Natural killer cell (primary cell): ENCODE measurements around the gene MSI2. TPM values are rescaled to one million over a fixed set of nuclear protein-coding genes. Genes with fewer than 3 reads are reported as not detected.

Experiments
- ATAC-seq, 3 donors: fragments of 150-1000 bp in 2 of 3; fragments of 200-7000 bp in 1 of 3; cut with Tn5 transposase; 1 replicate in 1 of 3; 2 replicates in 2 of 3; pipeline ENCODE4 v1.10.0; 2021; ENCODE audit warnings: mild to moderate bottlenecking in 2 of 3, moderate library complexity in 2 of 3
- DNase-seq, 2 donors: peaks; one replicate each; pipeline versions ENCODE4 v3.0.0 to v3.0.0-alpha.2; 2013 to 2021; ENCODE audit warnings: mixed read lengths in 1 of 2
- H3K27ac ChIP-seq: one replicate; pipeline ENCODE4 v1.5.1; 2013; ENCODE audit warnings: mild to moderate bottlenecking, low read length
- H3K27me3 ChIP-seq: one replicate; pipeline ENCODE4 v1.6.1; 2013; ENCODE audit warnings: low read length; ENCODE audit not compliant: control insufficient read depth, insufficient read depth
- H3K36me3 ChIP-seq: one replicate; pipeline ENCODE4 v1.6.1; 2013; ENCODE audit warnings: low read length; ENCODE audit not compliant: control insufficient read depth, insufficient read depth
- H3K4me1 ChIP-seq: one replicate; pipeline ENCODE4 v1.6.1; 2013; ENCODE audit warnings: low read length; ENCODE audit not compliant: control insufficient read depth, insufficient read depth
- H3K4me3 ChIP-seq: one replicate; pipeline ENCODE4 v1.5.1; 2013; ENCODE audit warnings: low read length
- H3K9me3 ChIP-seq: one replicate; pipeline ENCODE4 v1.6.1; 2013; ENCODE audit warnings: low read length; ENCODE audit not compliant: control insufficient read depth, insufficient read depth
- H3K27ac Mint-ChIP-seq, 2 donors: one replicate each; pipeline ENCODE4 v1.8.0; 2022; ENCODE audit warnings: mild to moderate bottlenecking in 2 of 2, mixed read lengths in 2 of 2, moderate library complexity in 1 of 2
- H3K27me3 Mint-ChIP-seq, 2 donors: one replicate each; pipeline ENCODE4 v1.8.0; 2022; ENCODE audit warnings: low read depth in 2 of 2, mixed read lengths in 2 of 2
- H3K36me3 Mint-ChIP-seq: one replicate; pipeline ENCODE4 v1.8.0; 2022; ENCODE audit warnings: mixed read lengths
- H3K4me1 Mint-ChIP-seq, 2 donors: one replicate each; pipeline ENCODE4 v1.8.0; 2022; ENCODE audit warnings: mixed read lengths in 2 of 2
- H3K4me3 Mint-ChIP-seq: one replicate; pipeline ENCODE4 v1.8.0; 2022; ENCODE audit warnings: mild to moderate bottlenecking, moderate library complexity, mixed read lengths
- H3K9me3 Mint-ChIP-seq, 2 donors: one replicate each; pipeline ENCODE4 v1.8.0; 2022; ENCODE audit warnings: mixed read lengths in 2 of 2
- CTCF ChIP-seq: fragments of 200-600 bp; IDR thresholded peaks from one replicate; pipeline ENCODE4 v1.8.0; 2022; ENCODE audit warnings: antibody characterized with exemption
- WGBS: methylation state at CpG from one replicate; pipeline ENCODE4 v1.1.7; 2013; ENCODE audit warnings: missing lambda C conversion rate; ENCODE audit not compliant: insufficient coverage; 5-methylcytosine and 5-hydroxymethylcytosine counted together
- intact Hi-C: fragments of 100-400 bp; cut with micrococcal nuclease; formaldehyde crosslinking; loops from one replicate; pipeline ENCODE4 v1.14.2; 2022
- total RNA-seq, 4 donors: library from RNA; stranded (reverse); fragments of 120-200 nt in 1 of 4; gene quantifications; one replicate each; pipeline versions ENCODE4 v1.2.3 to v1.2.4, GENCODE V29; 2013 to 2022

Gene MSI2
- total RNA-seq, 3 donors from 2014 or later (not counting 1 experiment from before 2014, with no cell fraction given), result 95.5 to 145 (median 96.8) TPM

DNA sequence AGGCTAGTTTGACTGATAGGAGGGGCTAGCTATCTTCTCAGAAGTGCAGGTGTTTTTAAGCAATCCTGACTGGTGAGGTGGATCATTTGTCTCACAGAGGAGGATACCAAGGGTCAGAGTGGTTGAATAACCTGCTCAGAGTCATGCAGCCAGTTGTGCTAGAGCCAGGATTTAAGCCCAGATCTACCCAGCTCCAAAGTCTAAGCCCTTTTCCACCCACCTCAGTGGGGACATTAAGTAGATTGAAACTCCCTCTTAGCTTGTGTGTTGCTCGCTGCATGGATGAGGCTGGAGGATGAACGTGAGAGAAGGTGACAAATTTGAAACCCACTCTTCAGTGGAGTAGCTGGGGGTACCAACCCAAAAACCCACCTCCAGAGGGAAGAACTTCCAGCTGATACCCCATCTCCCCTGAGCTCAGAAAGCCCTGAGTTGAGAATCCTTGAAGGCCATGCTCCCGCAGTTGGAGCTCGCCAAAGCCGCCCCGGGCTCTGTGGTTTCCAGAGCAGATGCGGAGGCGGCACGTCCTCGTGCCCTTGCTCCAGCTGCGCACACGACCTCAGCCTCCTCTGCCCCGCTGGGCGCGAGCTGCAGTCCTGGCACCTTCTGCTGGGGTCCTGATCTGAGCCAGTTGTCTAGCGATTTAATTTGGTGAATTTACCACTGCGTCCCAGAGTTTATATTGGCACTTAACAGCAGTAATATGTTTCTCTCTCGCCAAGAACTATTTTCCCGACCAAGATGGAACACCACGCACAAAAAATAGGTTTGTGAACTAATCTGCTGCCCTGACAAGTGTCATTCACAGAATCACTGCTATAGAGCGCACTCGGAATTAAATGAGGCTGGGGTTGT lies 329.2 kb downstream of the MSI2 start:
- no peaks in the 10 kb centered on the region for H3K36me3 ChIP-seq
- no peaks in the 10 kb centered on the region for H3K27me3 ChIP-seq
- H3K9me3 Mint-ChIP-seq, result no peaks in the 10 kb centered on the region
- no peak for TF ChIP-seq CTCF
- ATAC-seq, result no peak
- H3K9me3 ChIP-seq, result no peaks in the 10 kb centered on the region
- no peak overlapping the region for H3K4me3 ChIP-seq
- WGBS, result 90% methylated on average over 22 of the region's 22 CpGs
- H3K27ac Mint-ChIP-seq, result no peak overlapping the region
- no peaks in the 10 kb centered on the region for H3K36me3 Mint-ChIP-seq
- H3K27ac ChIP-seq, result no peak overlapping the region
- H3K27me3 Mint-ChIP-seq, result no peaks in the 10 kb centered on the region
- no peak overlapping the region for H3K4me3 Mint-ChIP-seq
- H3K4me1 ChIP-seq, result no peaks in the 10 kb centered on the region
- no peaks in the 10 kb centered on the region for H3K4me1 Mint-ChIP-seq
- DNase-seq, result no peak
- intact Hi-C loops, result no loop called here

DNA sequence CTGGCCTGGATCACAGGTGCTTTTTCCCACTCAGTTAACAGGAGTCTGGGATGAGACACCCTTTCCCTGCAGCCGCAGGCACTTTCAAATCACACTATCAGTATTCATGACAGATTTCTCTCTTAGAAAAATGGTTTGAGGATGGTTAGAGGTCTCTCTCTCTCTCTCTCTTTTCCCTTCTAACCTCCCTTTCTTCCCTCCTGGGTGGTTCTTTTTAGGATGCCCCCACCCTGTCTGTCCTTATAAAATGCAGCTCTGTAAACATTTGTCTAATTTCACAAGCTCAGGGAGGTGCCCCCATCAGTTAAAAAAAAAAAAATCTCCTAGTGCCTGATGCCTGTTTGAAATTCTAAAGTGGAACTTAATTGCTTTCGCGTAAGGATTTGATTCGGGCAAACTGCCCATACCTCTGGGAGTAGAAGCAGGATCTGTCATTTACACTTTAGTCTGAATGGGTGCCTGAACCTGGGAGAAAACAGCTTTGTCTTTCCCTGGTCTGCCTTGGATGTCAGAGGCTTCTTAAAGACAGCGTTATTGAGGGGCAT lies 329.9 kb downstream of the MSI2 start:
- no peaks in the 10 kb centered on the region for H3K36me3 ChIP-seq
- TF ChIP-seq CTCF, result no peak
- H3K27ac ChIP-seq, result no peak overlapping the region
- H3K4me3 ChIP-seq, result no peak overlapping the region
- H3K36me3 Mint-ChIP-seq, result no peaks in the 10 kb centered on the region
- intact Hi-C loops, result no loop called here
- no peaks in the 10 kb centered on the region for H3K27me3 ChIP-seq
- no peak overlapping the region for H3K4me3 Mint-ChIP-seq
- no peak overlapping the region for H3K27ac Mint-ChIP-seq
- H3K9me3 Mint-ChIP-seq, result no peaks in the 10 kb centered on the region
- H3K4me1 Mint-ChIP-seq, result no peaks in the 10 kb centered on the region
- H3K27me3 Mint-ChIP-seq, result no peaks in the 10 kb centered on the region
- ATAC-seq (no peak), DNase-seq (no peak)
- H3K4me1 ChIP-seq, result no peaks in the 10 kb centered on the region
- no peaks in the 10 kb centered on the region for H3K9me3 ChIP-seq
- WGBS, result 96% methylated on average over 4 of the region's 5 CpGs

GRCh38 chr17:57586742-57587141 lies 330.4 kb downstream of the MSI2 start:
- Mint-ChIP-seq H3K27me3 (no peaks in the 10 kb centered on the region), H3K27ac (no peak overlapping the region), H3K36me3 (no peaks in the 10 kb centered on the region), H3K9me3 (no peaks in the 10 kb centered on the region), H3K4me1 (no peaks in the 10 kb centered on the region), H3K4me3 (no peak overlapping the region)
- Histone ChIP-seq H3K36me3 (no peaks in the 10 kb centered on the region), H3K27ac (no peak overlapping the region), H3K9me3 (no peaks in the 10 kb centered on the region), H3K4me1 (no peaks in the 10 kb centered on the region), H3K4me3 (no peak overlapping the region), H3K27me3 (no peaks in the 10 kb centered on the region)
- no peak for TF ChIP-seq CTCF
- ATAC-seq, result no peak
- intact Hi-C loops, result no loop called here
- 95% methylated on average over 2 of the region's 4 CpGs for WGBS
- DNase-seq, result no peak
